ENCODE data around the gene CYTH4.

DNA sequence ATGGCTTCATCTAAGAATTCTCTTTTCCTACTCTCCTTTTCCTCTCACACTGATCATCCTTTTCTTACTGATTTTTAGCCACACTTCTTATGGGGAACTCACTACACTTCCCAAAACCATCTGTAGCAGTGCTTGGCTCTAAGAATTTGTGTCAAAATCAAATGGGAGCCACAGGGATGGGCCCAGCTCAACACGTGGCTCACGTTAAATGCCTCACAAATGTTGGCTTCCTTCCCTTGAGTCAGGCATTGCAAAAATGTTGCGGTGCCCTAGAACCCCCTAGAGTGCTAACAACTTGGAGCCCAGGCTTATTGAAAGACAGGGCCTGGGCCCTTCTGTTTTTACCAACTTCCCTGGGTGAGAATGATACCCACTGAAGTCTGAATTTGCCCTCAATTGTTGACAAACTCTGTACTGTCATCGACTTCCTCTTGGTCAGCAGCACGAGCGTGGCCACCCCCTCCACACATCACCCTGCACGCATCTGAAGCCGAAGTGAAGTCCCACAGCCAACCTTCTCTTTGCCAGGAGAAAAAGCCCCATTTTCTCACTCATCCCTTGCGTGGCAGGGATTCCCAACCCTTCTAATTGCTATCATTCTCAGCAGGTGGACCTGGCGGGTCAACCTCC, 75.3 kb downstream of the CYTH4 start:
- no peak for TF ChIP-seq CTCF (IDR thresholded peaks at IDR 0.05; ENCODE audit: low read depth, low read length, missing input control)
- no peak for TF ChIP-seq REST (IDR thresholded peaks at IDR 0.05)
- no peak for TF ChIP-seq MAX (IDR thresholded peaks at IDR 0.05)
- no peak for TF ChIP-seq RAD21 (IDR thresholded peaks at IDR 0.05)
- TF ChIP-seq ATF3 (IDR thresholded peaks at IDR 0.05) = no peak
- TF ChIP-seq GABPA (IDR thresholded peaks at IDR 0.05 in 1 of 2, conservative IDR thresholded peaks at IDR 0.05 in 1 of 2) = no peak
- TF ChIP-seq FOXA1 (IDR thresholded peaks at IDR 0.05) = no peak
- no peak for TF ChIP-seq NR2F2 (IDR thresholded peaks at IDR 0.05)
- no peak for TF ChIP-seq HNF4A (conservative IDR thresholded peaks at IDR 0.05)
- no peak for TF ChIP-seq ZBTB33 (IDR thresholded peaks at IDR 0.05)
- TF ChIP-seq SP1 (IDR thresholded peaks at IDR 0.05) = no peak
- TF ChIP-seq RXRA (IDR thresholded peaks at IDR 0.05) = no peak
- TF ChIP-seq YY1 (IDR thresholded peaks at IDR 0.05) = no peak
- no peak for TF ChIP-seq EGR1 (IDR thresholded peaks at IDR 0.05; ENCODE audit: low read depth in 2 of 2)
